ENCODE data around the gene ATG9A.

DNA sequence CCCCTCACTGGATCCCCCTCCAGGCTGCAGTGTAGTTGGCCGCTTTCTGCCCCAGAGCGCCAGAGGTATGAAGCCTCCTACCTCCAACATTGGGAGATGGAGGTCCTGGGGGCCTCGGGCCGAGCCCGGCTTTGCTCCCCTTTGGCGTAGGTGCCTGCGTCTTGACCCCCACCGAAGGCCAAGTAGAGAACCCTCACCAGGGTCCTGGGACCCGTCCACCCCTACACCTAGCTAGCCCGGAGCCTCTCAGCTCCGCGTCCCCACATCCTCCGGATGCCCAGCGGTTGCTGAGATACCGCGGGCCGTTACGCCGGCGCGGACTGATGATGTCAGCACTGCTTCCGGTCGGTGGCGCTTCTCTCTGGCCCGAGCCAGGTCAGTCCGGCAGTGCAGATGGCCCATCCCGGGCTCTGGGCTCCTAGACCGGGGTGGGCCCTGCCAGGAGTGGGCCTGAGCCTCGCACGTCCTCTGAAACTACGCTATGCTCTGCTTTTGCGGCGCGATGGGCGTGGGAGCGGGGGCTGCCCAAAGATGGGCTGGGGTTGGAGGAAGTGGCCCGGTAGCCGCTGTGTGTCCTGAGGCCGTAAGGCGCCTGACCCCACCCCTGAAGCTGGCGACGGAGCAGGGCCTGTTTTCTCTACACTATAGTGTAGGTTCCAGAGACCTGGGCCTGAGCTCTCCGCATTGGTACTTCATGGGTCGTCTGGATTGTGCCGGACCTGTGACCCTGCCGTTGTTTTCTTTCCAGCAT is 15.9 kb upstream of the ATG9A start, which contains the start of the genes GLB1L and STK16:
- no peak for TF ChIP-seq EZH2 (IDR thresholded peaks at IDR 0.05; ENCODE audit: borderline replicate concordance, insufficient read depth, low read depth, low read length, poor library complexity, severe bottlenecking)
- TF ChIP-seq, protein P1, sequence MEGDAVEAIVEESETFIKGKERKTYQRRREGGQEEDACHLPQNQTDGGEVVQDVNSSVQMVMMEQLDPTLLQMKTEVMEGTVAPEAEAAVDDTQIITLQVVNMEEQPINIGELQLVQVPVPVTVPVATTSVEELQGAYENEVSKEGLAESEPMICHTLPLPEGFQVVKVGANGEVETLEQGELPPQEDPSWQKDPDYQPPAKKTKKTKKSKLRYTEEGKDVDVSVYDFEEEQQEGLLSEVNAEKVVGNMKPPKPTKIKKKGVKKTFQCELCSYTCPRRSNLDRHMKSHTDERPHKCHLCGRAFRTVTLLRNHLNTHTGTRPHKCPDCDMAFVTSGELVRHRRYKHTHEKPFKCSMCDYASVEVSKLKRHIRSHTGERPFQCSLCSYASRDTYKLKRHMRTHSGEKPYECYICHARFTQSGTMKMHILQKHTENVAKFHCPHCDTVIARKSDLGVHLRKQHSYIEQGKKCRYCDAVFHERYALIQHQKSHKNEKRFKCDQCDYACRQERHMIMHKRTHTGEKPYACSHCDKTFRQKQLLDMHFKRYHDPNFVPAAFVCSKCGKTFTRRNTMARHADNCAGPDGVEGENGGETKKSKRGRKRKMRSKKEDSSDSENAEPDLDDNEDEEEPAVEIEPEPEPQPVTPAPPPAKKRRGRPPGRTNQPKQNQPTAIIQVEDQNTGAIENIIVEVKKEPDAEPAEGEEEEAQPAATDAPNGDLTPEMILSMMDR (IDR thresholded peaks at IDR 0.05): no peak
